HG03571 (cell line): ENCODE data around the gene GNAO1.
A peak's percentile ranks its signal among the peaks of the same experiment; 100 is the strongest.

Experiments
- ATAC-seq: cut with Tn5 transposase; IDR thresholded peaks from one replicate; pipeline ENCODE4 v1.9.1; 2021; ENCODE audit not compliant: unreplicated experiment

GNAO1 gene

GRCh38 chr16:56347166-56347565, 155.9 kb downstream of the GNAO1 start:
- ATAC-seq = no peak

- no peak for ATAC-seq
Measured at GRCh38 chr16:56347670-56348069, 156.4 kb downstream of the GNAO1 start.

GRCh38 chr16:56348168-56349085, 157.1 kb downstream of the GNAO1 start:
- ATAC-seq = no peak

GRCh38 chr16:56349086-56349415, 157.8 kb downstream of the GNAO1 start:
- no peak for ATAC-seq

GRCh38 chr16:56349711-56350161, 158.4 kb downstream of the GNAO1 start:
- ATAC-seq = no peak

- ATAC-seq = no peak
Measured at GRCh38 chr16:56350491-56351405, 159.5 kb downstream of the GNAO1 start.

- ATAC-seq = no peak
Measured at GRCh38 chr16:56351481-56351880, 160.2 kb downstream of the GNAO1 start.

- no peak for ATAC-seq
Measured at GRCh38 chr16:56352351-56353053, 161.2 kb downstream of the GNAO1 start.

GRCh38 chr16:56353054-56353921, 162.0 kb downstream of the GNAO1 start:
- ATAC-seq = no peak

- no peak for ATAC-seq
Measured at GRCh38 chr16:56354016-56354415, 162.7 kb downstream of the GNAO1 start.

- no peak for ATAC-seq
Measured at GRCh38 chr16:56354746-56355145, 163.5 kb downstream of the GNAO1 start.

GRCh38 chr16:56355221-56355620, 163.9 kb downstream of the GNAO1 start:
- no peak for ATAC-seq

GRCh38 chr16:56355786-56356275, 164.5 kb downstream of the GNAO1 start:
- ATAC-seq = no peak

- peak; percentile 91 for ATAC-seq
Measured at GRCh38 chr16:56356276-56357240, 165.3 kb downstream of the GNAO1 start.

- peak; percentile 14 for ATAC-seq
Measured at GRCh38 chr16:56357241-56357764, 166.0 kb downstream of the GNAO1 start.

GRCh38 chr16:56357765-56358322, 166.6 kb downstream of the GNAO1 start:
- ATAC-seq = no peak

GRCh38 chr16:56360117-56361008, 169.1 kb downstream of the GNAO1 start:
- no peak for ATAC-seq
